IPS-11a (cell line): Measurements from ENCODE around the gene INSIG2.
A peak's percentile ranks its signal among the peaks of the same experiment; 100 is the strongest.
"Not testable (repeated sequence)": the region's sequence is repeated elsewhere in the genome, so short reads cannot be mapped to it uniquely, and the experiment has no call there.

Experiments
- H3K4me3 ChIP-seq: one replicate; pipeline ENCODE4 v1.5.1; 2013; ENCODE audit warnings: low read depth, low read length, control low read depth

Gene INSIG2

GRCh38 chr2:118059919-118060478 lies 28.3 kb upstream of the INSIG2 start:
- no peak overlapping the region for H3K4me3 ChIP-seq

GRCh38 chr2:118061135-118061955 lies 26.9 kb upstream of the INSIG2 start:
- no peak overlapping the region for H3K4me3 ChIP-seq

- H3K4me3 ChIP-seq, result no peak overlapping the region
Observed at GRCh38 chr2:118062048-118062447, 26.2 kb upstream of the INSIG2 start.

- no peak overlapping the region for H3K4me3 ChIP-seq
Observed at GRCh38 chr2:118062669-118063068, 25.6 kb upstream of the INSIG2 start.

GRCh38 chr2:118065015-118065706 lies 23.1 kb upstream of the INSIG2 start:
- no peak overlapping the region for H3K4me3 ChIP-seq

- H3K4me3 ChIP-seq, result no peak overlapping the region
Observed at GRCh38 chr2:118065921-118066511, 22.3 kb upstream of the INSIG2 start.

GRCh38 chr2:118077636-118078247 lies 10.5 kb upstream of the INSIG2 start:
- no peak overlapping the region for H3K4me3 ChIP-seq

- no peak overlapping the region for H3K4me3 ChIP-seq
Observed at GRCh38 chr2:118078734-118079133, 9.5 kb upstream of the INSIG2 start.

GRCh38 chr2:118084491-118085089 lies 3.7 kb upstream of the INSIG2 start:
- no peak overlapping the region for H3K4me3 ChIP-seq

- H3K4me3 ChIP-seq, result no peak overlapping the region
Observed at GRCh38 chr2:118085173-118086023, 2.9 kb upstream of the INSIG2 start.

- no peak overlapping the region for H3K4me3 ChIP-seq
Observed at GRCh38 chr2:118086024-118086633, 2.1 kb upstream of the INSIG2 start.

- peak overlapping the region; percentile 84 for H3K4me3 ChIP-seq
Observed at GRCh38 chr2:118089139-118089800, 999 bp downstream of the INSIG2 start.

- H3K4me3 ChIP-seq, result no peak overlapping the region
Observed at GRCh38 chr2:118090387-118091139, 2.3 kb downstream of the INSIG2 start.

- no peak overlapping the region for H3K4me3 ChIP-seq
Observed at GRCh38 chr2:118091140-118091478, 2.8 kb downstream of the INSIG2 start.

GRCh38 chr2:118091631-118092030 lies 3.4 kb downstream of the INSIG2 start:
- H3K4me3 ChIP-seq, result no peak overlapping the region

- H3K4me3 ChIP-seq, result not testable (repeated sequence)
Observed at GRCh38 chr2:118094102-118094501, 5.8 kb downstream of the INSIG2 start.

GRCh38 chr2:118094503-118094902 lies 6.2 kb downstream of the INSIG2 start:
- no peak overlapping the region for H3K4me3 ChIP-seq

- no peak overlapping the region for H3K4me3 ChIP-seq
Observed at GRCh38 chr2:118095610-118096009, 7.3 kb downstream of the INSIG2 start.
